ENCODE results near the gene HMGXB4.
"Not testable (repeated sequence)": the region's sequence is repeated elsewhere in the genome, so short reads cannot be mapped to it uniquely, and the experiment has no call there.

HMGXB4 gene

GRCh38 chr22:35257321-35258190, at the start of gene HMGXB4:
Gene HMGXB4, plus strand, starts transcription at chr22:35257493. Its CDS starts 4,898 bp downstream, at chr22:35262391.
- DNase-seq = peak; percentile 89

- no peak for DNase-seq
These were observed 49.3 kb upstream of the HMGXB4 start for GRCh38 chr22:35208003-35208402.

- DNase-seq = no peak
These were observed 48.1 kb upstream of the HMGXB4 start for GRCh38 chr22:35209203-35209602.

- DNase-seq = no peak
These were observed 45.3 kb upstream of the HMGXB4 start for GRCh38 chr22:35212009-35212408.

GRCh38 chr22:35212996-35213395, 44.3 kb upstream of the HMGXB4 start:
- no peak for DNase-seq

- DNase-seq = no peak
These were observed 42.3 kb upstream of the HMGXB4 start for GRCh38 chr22:35214968-35215367.

GRCh38 chr22:35215993-35216392, 41.3 kb upstream of the HMGXB4 start:
- no peak for DNase-seq

GRCh38 chr22:35217527-35217926, 39.8 kb upstream of the HMGXB4 start:
- DNase-seq = no peak

GRCh38 chr22:35218079-35218478, 39.2 kb upstream of the HMGXB4 start:
- DNase-seq = no peak

GRCh38 chr22:35219012-35219411, 38.3 kb upstream of the HMGXB4 start:
- no peak for DNase-seq

- DNase-seq = no peak
These were observed 37.1 kb upstream of the HMGXB4 start for GRCh38 chr22:35220221-35220620.

GRCh38 chr22:35225010-35225409, 32.3 kb upstream of the HMGXB4 start:
- DNase-seq = no peak

- no peak for DNase-seq
These were observed 30.2 kb upstream of the HMGXB4 start for GRCh38 chr22:35226958-35227647.

- no peak for DNase-seq
These were observed 27.4 kb upstream of the HMGXB4 start for GRCh38 chr22:35229865-35230264.

GRCh38 chr22:35230417-35230816, 26.9 kb upstream of the HMGXB4 start:
- DNase-seq = no peak

- DNase-seq = no peak
These were observed 26.3 kb upstream of the HMGXB4 start for GRCh38 chr22:35230839-35231584.

GRCh38 chr22:35231585-35232084, 25.7 kb upstream of the HMGXB4 start:
- DNase-seq = peak; percentile 78

GRCh38 chr22:35238749-35239148, 18.5 kb upstream of the HMGXB4 start:
- not testable (repeated sequence) for DNase-seq

GRCh38 chr22:35244507-35244906, 12.8 kb upstream of the HMGXB4 start:
- DNase-seq = not testable (repeated sequence)

GRCh38 chr22:35250156-35250555, 7.1 kb upstream of the HMGXB4 start:
- DNase-seq = no peak

GRCh38 chr22:35253946-35254345, 3.3 kb upstream of the HMGXB4 start:
- DNase-seq = no peak

- no peak for DNase-seq
These were observed 332 bp upstream of the HMGXB4 start for GRCh38 chr22:35257002-35257320.

All from CD4-positive, alpha-beta T cell treated with Interleukin-17A for 4 hours (primary cell).